ENCODE results near the gene SNAP91.

SNAP91 gene

DNA sequence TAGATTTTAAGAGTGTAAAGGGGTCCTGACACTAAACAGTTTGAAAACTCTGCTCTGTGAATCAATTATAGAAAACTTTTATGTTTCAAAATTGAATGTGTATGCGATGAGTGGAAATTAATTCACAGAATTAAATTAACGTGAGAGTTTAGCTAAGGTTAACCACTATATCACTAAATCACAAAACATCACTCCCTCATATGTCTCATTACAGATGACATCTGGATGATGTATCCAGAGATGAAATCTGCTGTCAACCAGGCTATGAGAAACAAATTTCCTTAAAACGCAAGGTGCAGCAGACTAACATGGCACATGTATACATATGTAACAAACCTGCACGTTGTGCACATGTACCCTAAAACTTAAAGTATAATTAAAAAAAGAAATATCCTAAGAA lies 169.2 kb downstream of the SNAP91 start:
- DNase-seq (ENCODE audit: low read depth in 2 of 2), result no peak

DNA sequence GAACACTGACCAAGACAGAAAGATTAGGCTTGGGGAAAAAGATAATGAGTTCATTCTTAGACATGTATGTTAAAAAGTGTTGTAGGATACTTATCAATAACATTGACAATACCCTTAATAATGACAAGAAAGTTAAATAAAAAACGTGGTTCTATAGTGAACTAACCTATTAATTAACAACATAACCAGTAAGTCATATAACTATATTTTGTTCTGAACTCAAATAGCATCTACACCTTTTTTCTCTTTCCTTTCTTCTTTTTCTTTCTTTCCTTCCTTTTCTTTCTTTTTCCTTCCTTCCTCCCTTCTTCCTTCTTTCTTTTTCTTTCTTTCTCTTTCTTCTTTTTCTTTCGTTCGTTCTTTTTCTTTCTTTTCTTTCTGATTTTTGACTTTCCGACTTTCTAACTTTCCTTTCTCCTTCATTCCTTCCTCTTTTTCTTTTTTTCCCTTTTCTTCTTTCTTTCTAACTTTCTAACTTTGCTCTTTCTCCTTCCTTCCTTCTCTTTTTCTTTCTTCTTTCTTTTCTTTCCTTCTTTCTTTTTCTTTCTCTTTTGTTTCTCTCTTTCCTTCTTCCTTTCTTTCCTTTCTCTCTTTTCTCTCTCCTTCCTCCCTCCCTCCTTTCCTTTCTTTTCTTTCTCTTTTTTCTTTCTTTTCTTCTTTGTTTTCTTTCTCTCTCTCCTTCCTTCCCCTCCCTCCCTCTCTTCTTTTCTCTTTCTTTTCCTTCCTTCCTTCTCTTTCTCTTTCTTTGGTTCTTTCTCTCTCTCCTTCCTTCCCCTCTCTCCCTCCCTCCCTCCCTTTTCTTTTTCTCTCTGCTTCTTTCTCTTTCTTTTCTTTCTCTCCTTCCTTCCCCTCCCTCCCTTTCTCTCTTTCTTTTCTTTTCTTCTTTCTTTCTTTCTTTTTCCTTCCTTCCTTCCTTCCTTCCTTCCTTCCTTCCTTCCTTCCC lies 172.0 kb downstream of the SNAP91 start:
- no peak for DNase-seq (ENCODE audit: low read depth in 2 of 2)

DNA sequence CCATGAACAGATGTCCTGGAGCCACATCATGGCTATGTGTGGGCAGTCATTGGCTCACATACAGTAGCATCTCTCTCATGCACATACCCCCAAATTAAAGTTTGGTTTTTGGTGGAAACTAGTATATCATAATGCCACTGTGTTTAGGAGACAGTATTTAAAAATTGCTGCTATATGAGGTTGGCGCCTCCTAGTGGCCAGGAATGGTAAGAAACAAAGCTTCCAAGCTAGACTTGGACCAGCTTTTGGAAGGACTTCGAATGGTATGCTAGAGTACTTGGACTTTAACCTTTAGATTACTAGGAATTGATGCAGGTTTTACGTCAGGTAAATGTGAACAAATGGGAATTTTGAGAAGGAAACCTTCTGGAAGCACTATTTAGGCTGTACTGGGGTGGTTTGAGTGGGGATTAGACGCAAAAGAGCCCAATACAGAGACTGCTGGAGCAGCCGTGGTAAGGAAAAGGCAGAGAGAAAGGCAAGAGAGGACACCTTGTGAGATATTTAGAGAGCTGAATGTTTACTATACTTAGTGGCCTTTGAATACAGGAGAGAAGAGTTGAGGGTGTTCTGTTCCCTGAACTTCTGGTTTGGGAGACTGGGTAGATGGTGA lies 172.8 kb downstream of the SNAP91 start:
- DNase-seq (ENCODE audit: low read depth in 2 of 2), result peak in 1 of 2 donors; percentile 21

DNA sequence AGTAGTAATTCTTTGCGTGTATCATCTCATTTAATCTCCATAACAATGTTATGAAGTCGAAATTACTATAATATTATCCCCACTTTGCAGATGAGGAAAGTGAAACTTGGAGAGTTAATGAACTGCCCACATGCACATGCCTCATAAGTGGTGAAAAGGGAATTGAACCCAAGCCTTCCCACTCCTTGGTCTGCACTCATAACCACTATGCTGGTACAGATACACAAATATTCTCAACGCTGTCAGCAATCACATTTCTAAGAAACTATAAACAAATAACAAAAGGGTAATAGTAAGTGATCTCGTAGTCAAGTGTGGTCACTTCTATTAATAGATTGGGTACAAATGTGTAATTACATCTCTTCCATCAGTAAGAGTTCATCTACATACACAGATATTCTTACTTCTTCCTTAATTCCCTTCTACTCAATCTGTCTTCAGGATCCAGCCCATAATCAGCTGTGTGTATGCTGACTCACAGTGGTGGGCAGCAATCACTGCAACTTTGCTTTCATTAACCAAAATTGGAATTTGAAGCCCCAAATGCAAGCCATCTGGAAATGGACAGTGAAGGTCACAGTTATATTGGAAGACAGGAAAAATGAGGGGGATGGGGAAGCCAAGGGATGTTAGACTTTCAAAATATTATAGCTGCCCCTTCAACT lies 190.0 kb downstream of the SNAP91 start:
- no peak for DNase-seq (ENCODE audit: low read depth in 2 of 2)

DNA sequence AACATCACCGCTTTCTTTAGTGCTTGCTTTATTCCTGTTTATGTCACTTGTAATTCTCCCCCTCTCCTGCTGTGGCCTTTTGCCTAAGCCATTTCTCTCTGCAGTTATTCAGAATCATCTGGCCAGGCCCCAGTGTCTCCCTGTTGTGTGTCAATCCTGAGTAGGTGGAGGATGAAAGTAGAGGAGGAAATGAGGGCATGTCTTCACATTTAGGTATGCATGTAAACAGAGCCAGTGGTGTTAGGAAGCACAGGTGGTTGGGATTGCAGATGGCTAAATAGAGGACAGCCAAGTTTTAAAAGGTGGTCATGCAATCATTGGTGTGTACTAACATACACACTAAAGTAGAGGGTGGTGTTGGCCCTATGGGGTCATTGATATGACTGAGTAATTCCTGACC lies 191.4 kb downstream of the SNAP91 start:
- no peak for DNase-seq (ENCODE audit: low read depth in 2 of 2)

DNA sequence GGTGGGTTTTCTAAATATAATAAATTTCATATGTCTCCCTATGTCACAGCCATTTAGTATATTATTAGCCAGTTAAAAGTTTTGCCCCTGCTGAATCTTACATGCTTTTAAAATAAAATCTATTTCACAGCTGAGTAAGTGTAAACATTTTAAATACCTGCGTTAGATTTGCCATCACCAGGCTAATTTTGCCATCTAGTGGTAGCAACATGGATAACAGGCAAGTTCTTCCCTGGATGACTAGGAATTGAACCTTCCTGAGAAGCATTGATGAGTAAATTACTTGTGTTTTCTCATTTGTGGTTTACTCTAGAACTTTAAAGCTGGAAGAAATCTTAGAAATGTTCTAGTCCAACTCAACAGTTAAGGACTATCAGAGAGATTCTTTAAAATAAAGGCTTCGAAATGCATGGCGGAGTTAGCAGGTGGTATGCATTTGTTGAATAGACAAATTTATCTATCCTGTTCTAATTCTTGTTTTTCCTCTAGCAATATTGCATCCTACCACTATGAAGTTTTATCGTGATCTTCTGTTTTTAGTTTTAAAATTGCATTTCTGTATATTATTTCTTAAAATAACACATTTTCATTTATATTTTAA lies 193.9 kb downstream of the SNAP91 start:
- no peak for DNase-seq (ENCODE audit: low read depth in 2 of 2)

DNA sequence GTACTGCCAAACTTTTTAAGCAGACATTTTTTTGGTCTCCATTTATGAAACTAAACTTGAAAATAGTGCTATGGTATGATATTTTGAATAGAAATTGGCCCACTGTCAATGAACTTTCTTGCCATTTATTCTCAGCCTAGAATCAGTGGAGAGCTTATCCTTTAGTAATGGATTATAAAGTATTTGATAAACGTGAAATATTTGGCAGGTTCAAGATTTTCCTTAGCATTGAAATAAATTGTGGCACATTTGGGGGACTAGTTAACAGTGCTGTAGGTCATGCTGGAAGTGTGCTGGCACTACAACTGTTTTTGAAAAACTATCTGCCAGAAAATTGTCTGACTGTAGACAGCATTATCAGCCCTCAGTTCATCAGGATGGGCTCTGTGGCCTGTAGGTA lies 194.4 kb downstream of the SNAP91 start:
- DNase-seq (ENCODE audit: low read depth in 2 of 2), result no peak

DNA sequence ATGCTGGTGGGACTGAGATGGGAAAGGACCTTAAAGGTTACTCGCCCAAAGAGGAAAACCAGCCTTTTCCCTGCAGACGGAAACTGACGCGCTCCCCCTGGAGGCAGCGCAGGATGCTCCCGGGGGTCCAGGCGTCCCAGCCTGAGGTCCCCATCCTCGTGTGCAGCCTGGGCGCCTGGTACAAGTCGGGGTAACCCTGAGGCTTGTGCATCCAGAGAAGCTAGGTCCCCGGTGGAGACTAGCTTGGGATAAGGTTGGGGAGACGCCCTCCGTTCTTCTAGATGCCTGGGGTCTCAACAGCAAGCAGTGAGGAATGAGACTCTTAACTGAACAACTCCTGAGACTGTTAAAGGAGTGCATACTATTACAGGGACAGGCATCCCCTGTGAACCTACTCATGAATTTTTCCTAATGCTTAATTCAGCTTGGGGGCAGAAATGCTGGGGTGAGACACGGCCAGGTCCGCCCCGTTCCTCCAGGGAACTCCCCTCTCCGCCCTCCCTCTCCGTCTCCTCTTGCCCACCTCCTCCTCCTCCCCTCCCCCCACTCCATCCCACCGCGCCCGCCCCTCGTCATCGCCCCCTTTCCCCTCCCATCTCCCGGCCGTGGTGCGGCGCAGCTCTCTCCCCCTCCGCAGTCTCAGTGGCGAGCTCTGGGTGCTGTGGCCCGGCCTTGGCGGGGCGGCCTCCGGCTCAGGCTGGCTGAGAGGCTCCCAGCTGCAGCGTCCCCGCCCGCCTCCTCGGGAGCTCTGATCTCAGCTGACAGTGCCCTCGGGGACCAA lies 196.8 kb downstream of the SNAP91 start, which contains the start of gene PRSS35:
TSS of gene PRSS35 (plus strand) at position 634 of the 781 bp plus-strand sequence. CDS start 10,908 bp downstream, outside the sequence.
- no peak for DNase-seq (ENCODE audit: low read depth in 2 of 2)

DNA sequence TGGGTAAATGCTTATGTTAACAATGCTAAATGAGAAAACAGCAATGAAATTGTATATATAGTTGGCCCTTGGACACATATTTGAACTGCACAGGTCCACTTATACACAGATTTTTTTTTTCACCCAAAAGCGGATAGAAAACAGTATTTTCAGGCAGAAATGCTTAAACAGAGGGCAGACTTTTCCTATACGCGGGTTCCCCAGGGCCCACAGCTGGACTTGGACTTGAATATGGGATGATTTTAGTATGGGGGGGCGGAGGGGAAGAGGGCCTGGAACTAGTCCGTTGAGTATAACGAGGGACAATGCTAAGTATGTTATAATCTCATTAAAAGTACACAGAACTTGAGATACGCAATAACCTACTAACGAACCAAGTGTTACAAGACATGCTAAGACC lies 197.6 kb downstream of the SNAP91 start:
- no peak for DNase-seq (ENCODE audit: low read depth in 2 of 2)

DNA sequence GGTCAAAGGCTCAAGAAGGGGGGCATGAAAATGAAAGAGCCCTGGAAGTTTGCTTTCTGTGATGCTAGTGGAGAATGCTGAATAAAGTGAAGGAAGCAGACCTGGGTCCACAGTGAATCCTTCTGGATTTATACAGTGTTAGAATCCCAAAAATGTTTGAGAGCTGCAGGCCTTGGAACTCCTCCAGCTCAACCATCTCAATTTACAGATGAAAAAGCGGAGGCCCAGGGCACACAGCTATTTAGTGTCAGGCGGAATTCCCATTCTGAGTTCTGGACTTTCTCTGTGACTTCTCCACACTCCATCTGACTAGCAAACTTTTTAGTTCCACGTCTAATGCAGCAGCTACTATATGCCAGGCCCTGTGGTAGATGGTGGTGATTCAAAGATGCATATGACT lies 198.1 kb downstream of the SNAP91 start:
- DNase-seq (ENCODE audit: low read depth in 2 of 2), result no peak

DNA sequence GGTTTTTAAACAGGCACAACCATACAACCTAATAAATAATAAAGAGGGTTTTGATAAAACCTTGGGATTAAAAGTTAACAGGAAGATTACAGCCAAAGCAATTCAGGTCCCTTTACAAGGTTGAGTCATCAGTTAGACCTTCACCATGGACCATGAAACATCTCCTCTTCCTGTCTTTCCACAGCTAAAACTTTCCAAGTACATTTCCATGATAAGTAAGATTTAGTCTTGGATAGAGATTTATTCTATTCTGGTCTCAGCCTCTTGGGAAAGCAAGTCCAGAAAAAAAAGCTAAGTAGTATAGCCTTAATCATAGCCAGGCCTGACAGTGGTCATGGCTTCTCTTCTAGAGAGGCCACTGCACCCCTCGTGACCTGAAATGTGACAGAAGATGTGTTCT lies 199.5 kb downstream of the SNAP91 start:
- DNase-seq (ENCODE audit: low read depth in 2 of 2), result no peak

DNA sequence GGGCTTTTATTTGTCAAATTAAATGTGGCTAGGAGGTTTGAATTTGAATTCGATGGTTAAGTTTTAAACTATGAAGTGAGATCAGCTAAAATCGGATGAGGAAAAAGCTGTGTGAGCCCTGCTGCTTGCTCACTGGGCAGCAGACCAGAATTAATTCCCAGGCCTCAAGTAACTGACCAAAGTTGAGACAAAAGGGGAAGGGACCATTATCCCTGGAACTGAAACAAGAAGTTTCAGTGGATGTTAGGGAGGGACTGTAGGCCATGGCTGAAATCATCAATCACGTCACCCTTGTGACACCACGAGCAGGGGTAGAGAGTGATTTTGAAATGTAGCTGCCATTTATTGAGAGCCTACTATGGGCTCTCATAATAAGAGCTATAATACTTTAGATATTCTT lies 203.5 kb downstream of the SNAP91 start:
- no peak for DNase-seq (ENCODE audit: low read depth in 2 of 2)

Measured in stimulated activated CD4-positive, alpha-beta T cell treated with anti-CD3 and anti-CD28 coated beads, Interleukin-1b, Interleukin-23, amount 100 ng/mL, for 1 hour (primary cell).